OCI-LY1 (cell line): ENCODE data around the gene PLPPR2.
"Not testable (repeated sequence)": the region's sequence is repeated elsewhere in the genome, so short reads cannot be mapped to it uniquely, and the experiment has no call there.

Experiments
- H2AFZ ChIP-seq: fragments of 200-600 bp; sonication (generic), shearing (Covaris generic); 2 replicates; pipeline ENCODE4 v1.6.0; 2014; ENCODE audit warnings: antibody characterized with exemption, mild to moderate bottlenecking, low read length
- H3F3A ChIP-seq: fragments of 200-600 bp; sonication (generic), shearing (Covaris generic); 2 replicates; pipeline ENCODE4 v1.6.0; 2014; ENCODE audit warnings: mild to moderate bottlenecking, antibody characterized with exemption, low read length, moderate library complexity; ENCODE audit not compliant: insufficient read depth
- H3K27ac ChIP-seq: fragments of 200-600 bp; sonication (generic); 2 replicates; pipeline ENCODE4 v1.5.1; 2014; ENCODE audit warnings: low read length, mixed run types, mild to moderate bottlenecking, low read depth; ENCODE audit not compliant: poor library complexity, severe bottlenecking
- H3K27me3 ChIP-seq: fragments of 200-600 bp; sonication (generic); 2 replicates; pipeline ENCODE4 v1.6.0; 2014; ENCODE audit warnings: antibody characterized with exemption, mild to moderate bottlenecking, low read length, moderate library complexity; ENCODE audit not compliant: insufficient read depth
- H3K36me3 ChIP-seq: fragments of 200-600 bp; sonication (generic); 2 replicates; pipeline ENCODE4 v1.6.1; 2014; ENCODE audit warnings: mild to moderate bottlenecking, antibody characterized with exemption, low read length, moderate library complexity, mixed read lengths; ENCODE audit not compliant: insufficient read depth
- H3K4me1 ChIP-seq: fragments of 200-600 bp; sonication (generic); 2 replicates; pipeline ENCODE4 v1.5.1; 2014; ENCODE audit warnings: mild to moderate bottlenecking, low read length, moderate library complexity; ENCODE audit not compliant: insufficient read depth, severe bottlenecking
- H3K4me2 ChIP-seq: fragments of 200-600 bp; sonication (generic), shearing (Covaris generic); 2 replicates; pipeline ENCODE4 v1.6.1; 2014; ENCODE audit warnings: low read length
- H3K4me3 ChIP-seq: fragments of 200-600 bp; sonication (generic); 2 replicates; pipeline ENCODE4 v1.5.1; 2014; ENCODE audit warnings: low read length, low read depth, mild to moderate bottlenecking, mixed read lengths; ENCODE audit not compliant: poor library complexity, severe bottlenecking
- H3K79me2 ChIP-seq: fragments of 200-600 bp; shearing (Covaris generic); 2 replicates; pipeline ENCODE4 v1.6.1; 2016; ENCODE audit warnings: mixed run types, low read length, mixed read lengths; ENCODE audit not compliant: insufficient read depth
- H3K9ac ChIP-seq: fragments of 200-600 bp; sonication (generic), shearing (Covaris generic); 2 replicates; pipeline ENCODE4 v1.6.1; 2014; ENCODE audit warnings: mild to moderate bottlenecking, low read length, mixed read lengths
- H3K9me2 ChIP-seq: fragments of 200-600 bp; sonication (generic), shearing (Covaris generic); 2 replicates; pipeline ENCODE4 v1.6.1; 2014; ENCODE audit warnings: low read depth, mild to moderate bottlenecking, low read length, mixed read lengths
- H3K9me3 ChIP-seq: fragments of 200-600 bp; shearing (Covaris generic); 2 replicates; pipeline ENCODE4 v1.6.1; 2014; ENCODE audit warnings: low read length, mixed read lengths
- H4K20me1 ChIP-seq: fragments of 200-600 bp; sonication (generic), shearing (Covaris generic); 2 replicates; pipeline ENCODE4 v1.6.0; 2016; ENCODE audit warnings: mild to moderate bottlenecking, low read length; ENCODE audit not compliant: insufficient read depth
- EZH2 ChIP-seq: fragments of 200-600 bp; sonication (generic), shearing (Covaris generic); IDR thresholded peaks from 2 replicates; pipeline ENCODE4 v1.8.0; 2017; ENCODE audit warnings: borderline replicate concordance, mixed run types, mild to moderate bottlenecking, antibody characterized with exemption, low read length, moderate library complexity, mixed read lengths
- TF ChIP-seq, protein P1 (sequence below): fragments of 200-600 bp; sonication (generic), shearing (Covaris generic); IDR thresholded peaks from 2 replicates; pipeline ENCODE4 v1.5.1; 2017; ENCODE audit warnings: mild to moderate bottlenecking, antibody characterized with exemption, low read length, moderate library complexity, mixed read lengths

The PLPPR2 gene

DNA sequence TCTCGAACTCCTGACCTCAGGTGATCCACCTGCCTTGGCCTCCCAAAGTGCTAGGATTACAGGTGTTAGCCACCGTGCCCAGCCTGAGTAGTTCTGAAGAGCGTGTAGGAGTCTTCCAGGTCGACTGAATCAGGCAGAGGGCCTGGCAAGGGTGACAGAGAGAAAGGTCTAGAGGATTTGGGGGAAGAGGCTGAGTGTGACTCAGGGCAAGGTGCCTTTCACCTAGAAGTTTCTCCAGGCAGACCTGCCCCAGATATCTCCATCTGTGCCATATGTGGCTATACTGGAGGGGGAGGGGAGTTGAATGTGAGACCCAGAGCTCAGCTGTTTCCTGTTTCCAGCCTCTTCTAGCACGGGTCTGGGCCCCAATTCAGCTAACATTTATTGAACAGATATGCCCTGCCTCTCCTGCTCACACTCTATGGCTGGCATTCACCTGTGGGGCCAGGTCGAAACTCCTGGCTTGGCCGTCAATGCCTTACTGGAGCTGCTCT lies 7.6 kb upstream of the PLPPR2 start:
- peak overlapping the region; percentile 13 for H3K27ac ChIP-seq

DNA sequence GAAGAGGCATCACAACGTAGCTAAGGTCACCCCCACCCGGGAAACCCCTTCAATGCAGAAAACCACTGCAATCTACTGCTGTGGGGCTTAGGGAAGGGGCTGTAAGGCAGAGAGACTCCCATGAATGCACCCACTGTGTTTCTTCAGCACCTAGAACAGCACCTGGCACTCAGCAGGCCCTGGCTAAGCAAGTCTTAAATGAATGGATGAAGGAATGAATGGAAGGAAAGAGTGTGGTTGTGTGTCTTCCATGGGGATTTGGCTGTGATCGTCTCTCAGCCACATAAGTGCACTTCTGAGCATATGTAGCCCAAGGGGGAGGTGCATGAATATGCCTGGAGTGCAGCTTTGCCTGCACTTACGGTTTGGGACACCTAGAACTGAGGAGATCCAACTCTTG lies 6.1 kb upstream of the PLPPR2 start:
- Histone ChIP-seq H3K36me3 (no peaks in the 10 kb centered on the region; the same call in 1 of the 2 replicates), H3K4me2 (no peak overlapping the region), H3K79me2 (no peaks in the 10 kb centered on the region), H4K20me1 (no peaks in the 10 kb centered on the region), H3K9me3 (no peaks in the 10 kb centered on the region), H3K4me1 (peaks cover 30% of the 10 kb centered on the region), H3K27ac (no peak overlapping the region), H3K27me3 (no peaks in the 10 kb centered on the region), H3K9ac (no peak overlapping the region), H3K4me3 (no peak overlapping the region), H3F3A (no peaks in the 10 kb centered on the region), H3K9me2 (no peaks in the 10 kb centered on the region), H2AFZ (no peak overlapping the region)
- TF ChIP-seq, protein P1, sequence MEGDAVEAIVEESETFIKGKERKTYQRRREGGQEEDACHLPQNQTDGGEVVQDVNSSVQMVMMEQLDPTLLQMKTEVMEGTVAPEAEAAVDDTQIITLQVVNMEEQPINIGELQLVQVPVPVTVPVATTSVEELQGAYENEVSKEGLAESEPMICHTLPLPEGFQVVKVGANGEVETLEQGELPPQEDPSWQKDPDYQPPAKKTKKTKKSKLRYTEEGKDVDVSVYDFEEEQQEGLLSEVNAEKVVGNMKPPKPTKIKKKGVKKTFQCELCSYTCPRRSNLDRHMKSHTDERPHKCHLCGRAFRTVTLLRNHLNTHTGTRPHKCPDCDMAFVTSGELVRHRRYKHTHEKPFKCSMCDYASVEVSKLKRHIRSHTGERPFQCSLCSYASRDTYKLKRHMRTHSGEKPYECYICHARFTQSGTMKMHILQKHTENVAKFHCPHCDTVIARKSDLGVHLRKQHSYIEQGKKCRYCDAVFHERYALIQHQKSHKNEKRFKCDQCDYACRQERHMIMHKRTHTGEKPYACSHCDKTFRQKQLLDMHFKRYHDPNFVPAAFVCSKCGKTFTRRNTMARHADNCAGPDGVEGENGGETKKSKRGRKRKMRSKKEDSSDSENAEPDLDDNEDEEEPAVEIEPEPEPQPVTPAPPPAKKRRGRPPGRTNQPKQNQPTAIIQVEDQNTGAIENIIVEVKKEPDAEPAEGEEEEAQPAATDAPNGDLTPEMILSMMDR, result no peak
- no peak for TF ChIP-seq EZH2

More for the DNA sequence above, 7.6 kb upstream of the PLPPR2 start:
- no peaks in the 10 kb centered on the region for H3K9me2 ChIP-seq
- no peak overlapping the region for H2AFZ ChIP-seq
- no peaks in the 10 kb centered on the region for H4K20me1 ChIP-seq
- no peak overlapping the region for H3K4me3 ChIP-seq
- no peaks in the 10 kb centered on the region for H3F3A ChIP-seq
- no peak for TF ChIP-seq EZH2
- TF ChIP-seq, protein P1, result no peak
- no peak overlapping the region for H3K4me2 ChIP-seq
- H3K9ac ChIP-seq, result no peak overlapping the region
- no peaks in the 10 kb centered on the region for H3K9me3 ChIP-seq
- H3K36me3 ChIP-seq, result peaks cover 3% of the 10 kb centered on the region
- no peaks in the 10 kb centered on the region for H3K27me3 ChIP-seq
- H3K4me1 ChIP-seq, result peaks cover 31% of the 10 kb centered on the region
- H3K79me2 ChIP-seq, result no peaks in the 10 kb centered on the region

DNA sequence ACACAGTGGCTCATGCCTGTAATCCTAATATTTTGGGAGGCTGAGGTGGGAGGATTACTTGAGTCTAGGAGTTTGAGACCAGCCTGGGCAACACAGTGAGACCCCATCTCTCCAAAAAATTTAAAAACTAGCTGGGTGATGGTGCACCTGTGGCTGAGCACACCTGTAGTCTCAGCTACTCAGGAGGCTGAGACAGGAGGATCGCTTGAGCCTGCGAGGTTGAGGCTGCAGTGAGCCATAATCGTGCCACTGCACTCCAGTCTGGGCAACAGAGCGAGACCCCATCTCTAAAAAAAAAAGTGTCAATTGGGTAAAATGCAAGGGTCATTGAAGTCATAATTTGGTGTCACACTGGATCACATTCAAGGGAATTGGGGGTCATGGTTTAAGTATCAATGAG lies 1.1 kb upstream of the PLPPR2 start:
- H3K4me1 ChIP-seq, H3K9me2 ChIP-seq, H3K4me3 ChIP-seq, H3K36me3 ChIP-seq, H2AFZ ChIP-seq, H3K27me3 ChIP-seq, H3K4me2 ChIP-seq, H3K9ac ChIP-seq, H4K20me1 ChIP-seq, H3K9me3 ChIP-seq, H3F3A ChIP-seq, H3K27ac ChIP-seq, H3K79me2 ChIP-seq: not testable (repeated sequence)

DNA sequence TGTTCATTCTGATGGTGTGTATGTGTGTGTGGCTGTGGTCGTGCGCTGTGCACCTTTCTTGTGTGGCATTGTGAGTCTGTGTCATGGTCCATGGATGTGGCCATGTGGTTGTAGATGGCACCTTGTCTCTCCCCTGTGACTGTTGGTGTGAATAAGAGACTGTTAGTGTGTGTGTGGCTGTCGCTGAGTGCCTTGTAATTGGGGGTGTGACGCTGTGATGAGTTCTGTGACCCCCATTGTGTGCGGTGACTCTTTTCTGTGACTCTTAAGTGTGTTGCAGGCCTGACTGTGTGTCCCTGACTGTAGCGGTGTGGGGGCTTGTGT lies 804 bp downstream of the PLPPR2 start:
- H4K20me1 ChIP-seq, result no peaks in the 10 kb centered on the region
- peaks cover 8% of the 10 kb centered on the region for H3K4me1 ChIP-seq
- no peaks in the 10 kb centered on the region for H3K36me3 ChIP-seq
- H3F3A ChIP-seq, result no peaks in the 10 kb centered on the region
- no peak overlapping the region for H3K27ac ChIP-seq
- peak overlapping the region; percentile 56 for H3K4me2 ChIP-seq
- no peak overlapping the region; the same call in 1 of the 2 replicates for H3K9ac ChIP-seq
- 0 out of 2 replicates have a peak, but pooled peaks cover 5% of the 10 kb centered on the region for H3K27me3 ChIP-seq
- TF ChIP-seq, protein P1, result no peak
- TF ChIP-seq EZH2, result no peak
- peak overlapping the region; percentile 51 for H3K4me3 ChIP-seq
- no peaks in the 10 kb centered on the region for H3K79me2 ChIP-seq
- no peak overlapping the region for H2AFZ ChIP-seq
- H3K9me2 ChIP-seq, result no peaks in the 10 kb centered on the region
- H3K9me3 ChIP-seq, result no peaks in the 10 kb centered on the region
